ENCODE results near the gene SIRT1.
"Not testable (repeated sequence)": the region's sequence is repeated elsewhere in the genome, so short reads cannot be mapped to it uniquely, and the experiment has no call there.

The SIRT1 gene

DNA sequence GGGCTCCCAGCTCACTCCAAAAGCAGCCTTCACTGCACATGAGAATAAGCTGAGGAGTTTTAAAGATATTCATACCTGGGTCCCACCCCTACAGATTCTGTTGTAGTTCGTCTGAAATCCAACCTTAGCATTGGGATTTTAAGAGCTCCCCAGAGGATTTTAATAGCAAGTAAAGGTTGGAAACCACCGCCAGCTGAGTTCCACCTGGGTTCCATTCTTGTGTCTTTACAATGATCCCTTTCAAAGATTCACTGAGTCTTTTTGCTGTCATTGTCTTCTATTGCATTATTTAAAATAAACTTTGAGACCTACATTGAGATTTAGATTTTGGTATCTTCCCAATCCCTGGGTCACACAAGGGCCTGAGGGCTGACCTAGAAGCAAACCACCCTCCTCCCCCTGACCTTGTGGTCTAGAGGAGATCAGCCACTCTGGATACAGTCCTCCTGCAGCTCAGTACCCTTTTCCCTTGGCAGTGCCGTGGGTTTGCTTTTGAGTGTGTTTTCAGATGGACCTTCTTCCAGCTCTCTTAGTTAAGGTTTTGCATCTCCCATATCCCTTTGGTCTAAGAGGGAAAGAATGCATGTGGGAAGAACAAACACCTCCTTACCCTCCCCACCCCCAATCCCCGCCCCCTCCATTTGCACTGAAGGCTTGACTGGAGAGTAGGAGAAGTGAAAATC is 22.6 kb upstream of the SIRT1 start:
- H3K27ac Mint-ChIP-seq = no peak overlapping the region
- ATAC-seq (no peak), DNase-seq (ENCODE audit: low spot score in 2 of 2) (no peak)
- no peak overlapping the region for H3K4me3 Mint-ChIP-seq
- no peaks in the 10 kb centered on the region for H3K9me3 Mint-ChIP-seq
- no peaks in the 10 kb centered on the region for H3K36me3 Mint-ChIP-seq
- no peaks in the 10 kb centered on the region for H3K4me1 Mint-ChIP-seq

GRCh38 chr10:67863094-67863493 is 21.4 kb upstream of the SIRT1 start:
- no peaks in the 10 kb centered on the region for H3K36me3 Mint-ChIP-seq
- ATAC-seq (no peak), DNase-seq (ENCODE audit: low spot score in 2 of 2) (no peak)
- no peaks in the 10 kb centered on the region for H3K9me3 Mint-ChIP-seq
- H3K27ac Mint-ChIP-seq = no peak overlapping the region
- H3K4me3 Mint-ChIP-seq = no peak overlapping the region
- H3K4me1 Mint-ChIP-seq = no peaks in the 10 kb centered on the region

GRCh38 chr10:67864607-67865371 is 19.7 kb upstream of the SIRT1 start:
- ATAC-seq (no peak), DNase-seq (ENCODE audit: low spot score in 2 of 2) (no peak)
- no peak overlapping the region for H3K27ac Mint-ChIP-seq
- no peak overlapping the region for H3K4me3 Mint-ChIP-seq
- H3K9me3 Mint-ChIP-seq = no peaks in the 10 kb centered on the region
- H3K36me3 Mint-ChIP-seq = no peaks in the 10 kb centered on the region
- no peaks in the 10 kb centered on the region for H3K4me1 Mint-ChIP-seq

DNA sequence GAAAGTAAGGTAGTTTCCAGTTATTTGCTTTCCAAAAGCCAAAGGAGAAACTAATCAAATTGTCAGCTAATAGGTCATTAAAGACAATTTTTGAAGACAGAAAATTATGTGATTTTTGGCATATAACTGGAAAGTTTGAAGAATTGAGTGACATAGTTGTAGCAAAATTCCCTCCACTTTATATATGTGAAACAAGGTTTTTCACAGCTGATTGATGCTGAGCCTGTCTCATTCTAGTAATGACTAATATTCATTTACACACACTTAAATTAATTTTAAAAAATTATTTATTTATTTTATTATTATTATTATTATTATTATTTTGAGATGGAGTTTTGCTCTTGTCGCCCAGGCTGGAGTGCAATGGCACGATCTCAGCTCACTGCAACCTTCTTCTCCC is 16.3 kb upstream of the SIRT1 start:
- Mint-ChIP-seq H3K27ac (no peak overlapping the region), H3K9me3 (no peaks in the 10 kb centered on the region), H3K4me1 (no peaks in the 10 kb centered on the region), H3K4me3 (no peak overlapping the region), H3K36me3 (no peaks in the 10 kb centered on the region)
- DNase-seq (ENCODE audit: low spot score in 2 of 2) (no peak), ATAC-seq (no peak)

GRCh38 chr10:67869996-67870395 is 14.5 kb upstream of the SIRT1 start:
- DNase-seq (ENCODE audit: low spot score in 2 of 2) = no peak
- Mint-ChIP-seq H3K4me1 (no peaks in the 10 kb centered on the region), H3K27ac (no peak overlapping the region), H3K4me3 (no peak overlapping the region), H3K9me3 (no peaks in the 10 kb centered on the region), H3K36me3 (no peaks in the 10 kb centered on the region)
- no peak for ATAC-seq

GRCh38 chr10:67875340-67876238 is 8.9 kb upstream of the SIRT1 start:
- Mint-ChIP-seq H3K27ac (no peak overlapping the region), H3K4me3 (no peak overlapping the region), H3K4me1 (no peaks in the 10 kb centered on the region), H3K36me3 (no peaks in the 10 kb centered on the region), H3K9me3 (no peaks in the 10 kb centered on the region)
- no peak for DNase-seq (ENCODE audit: low spot score in 2 of 2)
- ATAC-seq = no peak

GRCh38 chr10:67877421-67877820 is 7.0 kb upstream of the SIRT1 start:
- H3K9me3 Mint-ChIP-seq; ATAC-seq; H3K36me3 Mint-ChIP-seq; DNase-seq (ENCODE audit: low spot score in 2 of 2); H3K4me1 Mint-ChIP-seq; H3K4me3 Mint-ChIP-seq; H3K27ac Mint-ChIP-seq: not testable (repeated sequence)

DNA sequence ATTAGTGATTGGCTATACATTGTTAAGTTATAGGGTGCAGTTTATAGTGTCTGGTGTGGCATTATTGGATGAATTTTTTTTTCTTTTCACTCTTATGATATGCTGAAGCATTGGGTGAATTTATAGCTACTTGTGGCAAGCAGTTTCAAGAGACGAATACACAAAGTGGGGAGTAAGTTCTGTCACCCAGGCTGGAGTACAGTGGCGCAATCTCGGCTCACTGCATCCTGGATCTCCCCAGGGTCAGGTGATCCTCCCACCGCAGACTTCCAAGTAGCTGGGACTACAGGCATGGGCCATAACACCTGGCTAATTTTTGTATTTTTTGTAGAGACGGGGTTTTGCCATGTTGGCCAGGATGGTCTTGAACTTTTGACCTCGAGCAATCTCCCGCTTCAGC is 6.3 kb upstream of the SIRT1 start:
- ATAC-seq (no peak), DNase-seq (ENCODE audit: low spot score in 2 of 2) (no peak)
- Mint-ChIP-seq H3K9me3 (no peaks in the 10 kb centered on the region), H3K36me3 (no peaks in the 10 kb centered on the region), H3K4me1 (no peaks in the 10 kb centered on the region), H3K27ac (no peak overlapping the region), H3K4me3 (no peak overlapping the region)

- Mint-ChIP-seq H3K4me3 (peak overlapping the region; percentile 88), H3K27ac (peak overlapping the region; percentile 93), H3K36me3 (peaks cover 44% of the 10 kb centered on the region), H3K9me3 (no peaks in the 10 kb centered on the region), H3K4me1 (peaks cover 22% of the 10 kb centered on the region)
- DNase-seq (ENCODE audit: low spot score in 2 of 2) (peak in 1 of 2 donors; percentile 58), ATAC-seq (peak; percentile 16)
Observed at GRCh38 chr10:67883710-67884312, 645 bp upstream of the SIRT1 start.

GRCh38 chr10:67884842-67885670 is 600 bp downstream of the SIRT1 start:
- Mint-ChIP-seq H3K4me3 (peak overlapping the region; percentile 88), H3K4me1 (peaks cover 22% of the 10 kb centered on the region), H3K27ac (peak overlapping the region; percentile 93), H3K9me3 (no peaks in the 10 kb centered on the region), H3K36me3 (peaks cover 57% of the 10 kb centered on the region)
- ATAC-seq = peak; percentile 84
- DNase-seq (ENCODE audit: low spot score in 2 of 2) = peak; percentile 58 to 89

- Mint-ChIP-seq H3K36me3 (peaks cover 100% of the 10 kb centered on the region), H3K9me3 (no peaks in the 10 kb centered on the region), H3K4me3 (no peak overlapping the region), H3K4me1 (no peaks in the 10 kb centered on the region), H3K27ac (peak overlapping the region; percentile 50)
- ATAC-seq (no peak), DNase-seq (ENCODE audit: low spot score in 2 of 2) (no peak)
Observed at GRCh38 chr10:67893637-67894036, 9.2 kb downstream of the SIRT1 start.

- Mint-ChIP-seq H3K9me3 (no peaks in the 10 kb centered on the region), H3K4me1 (peaks cover 6% of the 10 kb centered on the region), H3K27ac (no peak overlapping the region), H3K4me3 (no peak overlapping the region), H3K36me3 (peaks cover 94% of the 10 kb centered on the region)
- ATAC-seq (no peak), DNase-seq (ENCODE audit: low spot score in 2 of 2) (no peak)
Observed at GRCh38 chr10:67903581-67903980, 19.1 kb downstream of the SIRT1 start.

GRCh38 chr10:67912331-67912946 is 28.0 kb downstream of the SIRT1 start:
- peaks cover 99% of the 10 kb centered on the region for H3K36me3 Mint-ChIP-seq
- no peak overlapping the region for H3K4me3 Mint-ChIP-seq
- DNase-seq (ENCODE audit: low spot score in 2 of 2) (no peak), ATAC-seq (peak; percentile 61)
- no peaks in the 10 kb centered on the region for H3K9me3 Mint-ChIP-seq
- H3K4me1 Mint-ChIP-seq = peaks cover 17% of the 10 kb centered on the region
- H3K27ac Mint-ChIP-seq = peak overlapping the region; percentile 71

GRCh38 chr10:67914777-67915340 is 30.4 kb downstream of the SIRT1 start:
- Mint-ChIP-seq H3K27ac (peak overlapping the region; percentile 82), H3K36me3 (peaks cover 86% of the 10 kb centered on the region), H3K4me1 (peaks cover 17% of the 10 kb centered on the region), H3K9me3 (no peaks in the 10 kb centered on the region), H3K4me3 (no peak overlapping the region)
- DNase-seq (ENCODE audit: low spot score in 2 of 2) (no peak), ATAC-seq (no peak)
